Measurements from ENCODE around the gene TEF.

DNA sequence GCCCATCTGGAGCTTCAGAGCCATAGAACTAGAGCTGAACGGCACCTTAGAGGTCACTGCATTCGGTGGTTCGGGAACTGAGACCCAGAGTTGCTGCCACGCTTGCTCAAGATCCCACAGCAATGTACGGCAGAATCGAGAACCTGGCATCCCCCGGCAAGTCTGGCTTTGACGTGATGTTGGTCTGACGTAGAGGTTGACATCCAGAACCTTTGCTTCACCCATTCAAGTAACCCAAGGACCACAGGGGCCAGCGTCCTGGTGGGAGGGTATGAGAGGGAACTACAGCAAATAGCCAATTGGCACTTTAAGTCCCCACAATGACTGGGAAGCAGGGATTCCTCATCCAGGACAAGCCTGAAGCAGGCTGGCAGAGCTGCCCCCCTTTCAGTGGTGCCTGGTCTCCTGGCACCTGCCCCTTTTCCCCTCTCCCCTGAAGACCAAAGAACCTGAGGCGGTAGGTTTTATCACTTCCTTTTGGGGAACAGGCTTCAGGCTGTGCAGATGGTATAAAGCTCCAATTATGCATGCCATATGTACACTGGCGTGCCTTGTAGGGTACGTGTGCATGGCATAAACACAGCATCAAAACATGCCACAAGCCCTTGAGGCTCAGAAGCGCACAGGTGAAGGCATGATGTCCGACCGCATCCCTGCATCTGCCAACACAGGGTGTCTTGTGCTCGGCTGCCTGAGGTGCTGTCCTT, 15.3 kb upstream of the TEF start:
- TF ChIP-seq, protein P1, sequence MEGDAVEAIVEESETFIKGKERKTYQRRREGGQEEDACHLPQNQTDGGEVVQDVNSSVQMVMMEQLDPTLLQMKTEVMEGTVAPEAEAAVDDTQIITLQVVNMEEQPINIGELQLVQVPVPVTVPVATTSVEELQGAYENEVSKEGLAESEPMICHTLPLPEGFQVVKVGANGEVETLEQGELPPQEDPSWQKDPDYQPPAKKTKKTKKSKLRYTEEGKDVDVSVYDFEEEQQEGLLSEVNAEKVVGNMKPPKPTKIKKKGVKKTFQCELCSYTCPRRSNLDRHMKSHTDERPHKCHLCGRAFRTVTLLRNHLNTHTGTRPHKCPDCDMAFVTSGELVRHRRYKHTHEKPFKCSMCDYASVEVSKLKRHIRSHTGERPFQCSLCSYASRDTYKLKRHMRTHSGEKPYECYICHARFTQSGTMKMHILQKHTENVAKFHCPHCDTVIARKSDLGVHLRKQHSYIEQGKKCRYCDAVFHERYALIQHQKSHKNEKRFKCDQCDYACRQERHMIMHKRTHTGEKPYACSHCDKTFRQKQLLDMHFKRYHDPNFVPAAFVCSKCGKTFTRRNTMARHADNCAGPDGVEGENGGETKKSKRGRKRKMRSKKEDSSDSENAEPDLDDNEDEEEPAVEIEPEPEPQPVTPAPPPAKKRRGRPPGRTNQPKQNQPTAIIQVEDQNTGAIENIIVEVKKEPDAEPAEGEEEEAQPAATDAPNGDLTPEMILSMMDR (IDR thresholded peaks at IDR 0.05; ENCODE audit: poor library complexity): no peak
- no peak for TF ChIP-seq EZH2phosphoT487 (IDR thresholded peaks at IDR 0.05; ENCODE audit: low read depth, severe bottlenecking, unreplicated experiment)
- TF ChIP-seq EZH2 (IDR thresholded peaks at IDR 0.05; ENCODE audit: borderline replicate concordance): no peak
